Karpas-422 (cell line): ENCODE results near the gene RABL3. TPM values are rescaled to one million over a fixed set of nuclear protein-coding genes. Genes with fewer than 3 reads are reported as not detected.

Experiments used
- DNase-seq: peaks from one replicate; pipeline ENCODE4 v3.0.0-alpha.2; 2015
- H2AFZ ChIP-seq: fragments of 200-600 bp; sonication (generic); 2 replicates; pipeline ENCODE4 v1.6.1; 2014; ENCODE audit warnings: antibody characterized with exemption, low read length, mixed read lengths
- H3K27ac ChIP-seq: fragments of 200-600 bp; sonication (generic); 2 replicates; pipeline ENCODE4 v1.5.1; 2014; ENCODE audit warnings: mild to moderate bottlenecking, low read length, moderate library complexity
- H3K27me3 ChIP-seq: fragments of 200-600 bp; sonication (generic); 2 replicates; pipeline ENCODE4 v1.6.1; 2014; ENCODE audit warnings: low read length, mixed read lengths
- H3K36me3 ChIP-seq: fragments of 200-600 bp; sonication (generic); 2 replicates; pipeline ENCODE4 v1.6.1; 2014; ENCODE audit warnings: low read length, mixed read lengths; ENCODE audit not compliant: insufficient read depth
- H3K4me1 ChIP-seq: fragments of 200-600 bp; sonication (generic); 2 replicates; pipeline ENCODE4 v1.6.1; 2014; ENCODE audit warnings: mild to moderate bottlenecking, low read length, mixed read lengths
- H3K4me2 ChIP-seq: fragments of 200-600 bp; sonication (generic); 2 replicates; pipeline ENCODE4 v1.6.1; 2014; ENCODE audit warnings: low read length, low read depth, mild to moderate bottlenecking; ENCODE audit not compliant: poor library complexity, severe bottlenecking
- H3K4me3 ChIP-seq: fragments of 200-600 bp; sonication (generic); 2 replicates; pipeline ENCODE4 v1.5.1; 2014; ENCODE audit warnings: mild to moderate bottlenecking, antibody characterized with exemption, low read length, mixed read lengths
- H3K79me2 ChIP-seq: fragments of 200-600 bp; sonication (generic); 2 replicates; pipeline ENCODE4 v1.6.1; 2014; ENCODE audit warnings: mild to moderate bottlenecking, low read length, mixed read lengths
- H3K9ac ChIP-seq: fragments of 200-600 bp; sonication (generic); 2 replicates; pipeline ENCODE4 v1.6.0; 2014; ENCODE audit warnings: low read length
- H3K9me2 ChIP-seq: fragments of 200-600 bp; sonication (generic), shearing (Covaris generic); replicated peaks from 2 replicates; pipeline ENCODE4 v1.6.0; 2014; ENCODE audit warnings: mild to moderate bottlenecking, low read length, moderate library complexity; ENCODE audit not compliant: insufficient read depth
- H3K9me3 ChIP-seq: fragments of 300-700, 200-600 bp; sonication (generic); 2 replicates; pipeline ENCODE4 v1.6.1; 2014; ENCODE audit warnings: low read length, mixed read lengths
- H4K20me1 ChIP-seq: fragments of 200-600 bp; sonication (generic); 2 replicates; pipeline ENCODE4 v1.6.1; 2014; ENCODE audit warnings: mild to moderate bottlenecking, antibody characterized with exemption, low read length, low read depth; ENCODE audit not compliant: insufficient read depth
- total RNA-seq: library from RNA; depleted of rRNA; stranded (reverse); fragments of >200 nt; shearing (Covaris generic); gene quantifications from 2 replicates; pipeline ENCODE4 v1.2.3, GENCODE V29; 2014; ENCODE audit warnings: low replicate concordance

RABL3 gene
- total RNA-seq, 1 experiment from 2014 or later: 15.2 TPM

DNA sequence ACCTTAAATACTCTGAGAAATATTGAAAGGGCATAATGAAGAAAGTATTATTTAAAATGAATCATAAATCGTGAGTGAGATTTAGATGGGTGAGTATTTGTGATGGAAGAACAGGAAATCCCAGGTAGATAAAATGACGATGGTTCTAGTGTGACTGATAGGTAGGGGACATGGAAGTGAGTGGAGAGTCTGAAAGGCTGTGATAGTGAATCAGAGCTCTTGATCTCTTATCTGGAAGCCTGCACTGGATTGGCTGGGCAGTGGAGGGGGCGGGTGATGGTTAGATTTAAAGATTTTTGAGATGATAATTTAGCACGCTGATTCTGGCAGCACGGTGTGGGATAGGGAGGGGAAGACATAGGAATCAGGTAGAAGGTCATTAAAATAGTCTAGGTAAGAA lies 80.4 kb downstream of the RABL3 start:
- Histone ChIP-seq H3K36me3 (no peaks in the 10 kb centered on the region), H2AFZ (no peak overlapping the region), H3K4me2 (no peak overlapping the region), H3K9ac (no peak overlapping the region), H3K79me2 (no peaks in the 10 kb centered on the region), H3K9me2 (no peaks in the 10 kb centered on the region), H4K20me1 (no peaks in the 10 kb centered on the region), H3K4me1 (no peaks in the 10 kb centered on the region), H3K9me3 (no peaks in the 10 kb centered on the region), H3K4me3 (no peak overlapping the region), H3K27me3 (no peaks in the 10 kb centered on the region), H3K27ac (no peak overlapping the region)
- DNase-seq: no peak

DNA sequence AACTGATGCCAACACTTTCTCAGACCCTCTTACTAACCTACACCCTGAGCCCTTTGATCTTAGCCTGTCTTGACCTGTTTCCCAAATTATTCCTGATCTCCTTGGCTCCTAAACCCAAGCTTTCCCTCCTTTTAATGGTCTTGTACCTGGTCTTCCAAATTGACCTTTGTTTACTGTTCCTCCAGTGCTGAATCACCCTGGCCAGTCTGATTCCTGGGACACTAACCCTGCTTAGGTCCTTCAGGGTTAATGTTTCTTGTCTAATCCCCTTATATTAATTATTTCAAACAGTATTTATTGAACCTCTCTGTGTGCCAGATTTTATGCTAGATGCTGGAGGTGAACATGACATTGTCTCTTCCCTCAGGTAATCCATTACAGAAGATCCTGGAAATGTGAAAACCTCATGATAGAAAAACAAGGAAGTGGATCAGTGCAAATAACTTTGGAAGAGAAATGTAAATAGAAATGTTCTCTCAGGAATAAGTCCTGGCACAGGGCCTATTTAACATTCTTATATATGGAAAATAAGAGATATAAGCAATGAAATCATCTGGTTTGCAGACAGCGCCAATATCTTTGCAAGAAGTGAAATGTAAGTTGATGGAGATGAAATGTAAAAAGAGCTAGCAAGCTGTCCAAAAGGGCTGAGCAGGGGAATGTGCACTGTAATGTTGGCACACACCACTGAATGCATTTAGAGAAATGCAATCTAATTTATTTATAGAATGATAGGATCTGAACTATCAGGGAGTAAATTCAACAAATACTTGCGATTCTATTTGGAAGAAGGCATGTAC lies 81.0 kb downstream of the RABL3 start:
- H4K20me1 ChIP-seq: no peaks in the 10 kb centered on the region
- no peak overlapping the region for H3K4me2 ChIP-seq
- H3K27me3 ChIP-seq: no peaks in the 10 kb centered on the region
- H3K4me3 ChIP-seq: no peak overlapping the region
- H3K9me2 ChIP-seq: no peaks in the 10 kb centered on the region
- H3K9ac ChIP-seq: no peak overlapping the region
- no peak overlapping the region for H3K27ac ChIP-seq
- no peak overlapping the region for H2AFZ ChIP-seq
- no peaks in the 10 kb centered on the region for H3K4me1 ChIP-seq
- H3K36me3 ChIP-seq: no peaks in the 10 kb centered on the region
- no peak for DNase-seq
- no peaks in the 10 kb centered on the region for H3K79me2 ChIP-seq
- H3K9me3 ChIP-seq: no peaks in the 10 kb centered on the region

DNA sequence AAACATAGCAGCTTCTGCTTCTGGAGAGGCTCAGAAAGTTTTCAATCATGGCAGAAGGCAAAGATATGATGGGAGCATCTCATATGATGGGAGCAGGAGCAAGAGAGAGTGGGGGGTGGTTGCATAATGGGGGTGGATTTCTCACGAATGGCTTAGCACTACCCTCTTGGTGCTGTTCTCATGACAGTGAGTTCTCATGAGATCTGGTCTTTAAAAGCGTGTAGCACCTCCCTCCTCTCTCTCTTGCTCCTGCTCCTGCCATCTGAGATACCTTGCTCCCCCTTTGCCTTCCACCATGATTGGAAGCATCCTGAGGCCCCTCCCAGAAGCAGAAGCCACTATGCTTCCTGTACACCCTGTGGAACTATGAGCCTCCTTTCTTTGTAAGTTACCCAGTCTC lies 82.5 kb downstream of the RABL3 start:
- Histone ChIP-seq H3K9me2 (no peaks in the 10 kb centered on the region), H4K20me1 (no peaks in the 10 kb centered on the region), H3K36me3 (no peaks in the 10 kb centered on the region), H3K4me3 (no peak overlapping the region), H3K79me2 (no peaks in the 10 kb centered on the region), H3K27ac (no peak overlapping the region), H3K4me2 (no peak overlapping the region), H3K9me3 (no peaks in the 10 kb centered on the region), H3K27me3 (no peaks in the 10 kb centered on the region), H3K4me1 (no peaks in the 10 kb centered on the region), H2AFZ (no peak overlapping the region), H3K9ac (no peak overlapping the region)
- no peak for DNase-seq

DNA sequence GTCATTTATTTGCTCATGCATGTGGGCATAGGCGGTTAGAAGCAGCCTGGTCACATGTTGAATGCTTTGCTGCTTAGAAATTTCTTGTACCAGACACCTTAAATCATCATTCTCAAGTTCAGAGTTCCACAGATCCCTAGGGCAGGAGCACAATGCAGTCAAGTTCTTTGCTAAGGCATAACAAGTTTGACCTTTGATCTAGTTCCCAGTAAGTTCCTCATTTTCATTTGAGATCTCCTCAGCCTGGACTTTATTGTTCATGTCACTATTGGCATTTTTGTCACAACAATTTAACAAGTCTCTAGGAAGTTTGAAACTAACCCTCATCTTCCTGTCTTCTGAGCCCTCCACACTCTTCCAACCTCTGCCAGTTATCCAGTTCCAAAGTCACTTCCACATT lies 83.0 kb downstream of the RABL3 start:
- Histone ChIP-seq H3K9me2 (no peaks in the 10 kb centered on the region), H3K9ac (no peak overlapping the region), H3K4me1 (no peaks in the 10 kb centered on the region), H4K20me1 (no peaks in the 10 kb centered on the region), H3K4me3 (no peak overlapping the region), H3K4me2 (no peak overlapping the region), H3K27me3 (no peaks in the 10 kb centered on the region), H3K36me3 (no peaks in the 10 kb centered on the region), H3K9me3 (no peaks in the 10 kb centered on the region), H2AFZ (no peak overlapping the region), H3K79me2 (no peaks in the 10 kb centered on the region), H3K27ac (no peak overlapping the region)
- no peak for DNase-seq

DNA sequence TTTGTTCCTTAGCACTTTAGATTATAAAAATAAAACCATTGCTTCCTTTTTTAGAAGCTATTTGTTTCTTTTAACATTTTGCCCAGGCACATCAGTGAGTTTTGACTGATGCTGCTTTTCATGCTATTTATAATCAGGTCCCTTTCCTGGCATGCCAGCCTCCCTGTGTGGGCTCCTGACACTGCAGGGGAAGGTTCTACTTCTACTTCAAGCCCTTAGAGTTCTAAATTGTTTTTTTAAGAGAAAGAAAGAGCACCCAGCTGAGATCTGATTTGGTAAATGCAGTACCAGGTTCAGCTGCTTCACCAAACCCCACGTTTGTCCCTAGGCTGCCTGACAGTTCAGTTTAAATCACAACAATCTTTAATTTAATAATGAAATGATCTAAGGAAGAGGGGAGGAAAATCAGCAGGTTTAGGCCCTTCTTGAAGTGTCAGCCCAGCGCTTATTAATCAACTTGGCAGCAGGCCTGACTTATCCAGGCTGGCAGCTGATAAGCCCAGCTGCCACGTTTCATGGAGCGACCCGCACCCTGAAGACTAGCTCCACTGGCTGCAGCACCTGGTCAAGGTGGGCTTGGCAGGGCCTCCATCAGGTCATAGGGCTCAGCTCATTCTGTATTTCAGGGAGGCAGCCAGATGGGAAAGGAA lies 89.3 kb downstream of the RABL3 start:
- no peaks in the 10 kb centered on the region for H3K79me2 ChIP-seq
- DNase-seq: no peak
- H3K27ac ChIP-seq: no peak overlapping the region
- H3K4me3 ChIP-seq: no peak overlapping the region
- no peak overlapping the region for H2AFZ ChIP-seq
- no peaks in the 10 kb centered on the region for H3K36me3 ChIP-seq
- no peaks in the 10 kb centered on the region for H3K27me3 ChIP-seq
- no peaks in the 10 kb centered on the region for H4K20me1 ChIP-seq
- H3K9me2 ChIP-seq: no peaks in the 10 kb centered on the region
- no peak overlapping the region for H3K9ac ChIP-seq
- H3K4me1 ChIP-seq: peaks cover 6% of the 10 kb centered on the region
- no peaks in the 10 kb centered on the region for H3K9me3 ChIP-seq
- H3K4me2 ChIP-seq: no peak overlapping the region

DNA sequence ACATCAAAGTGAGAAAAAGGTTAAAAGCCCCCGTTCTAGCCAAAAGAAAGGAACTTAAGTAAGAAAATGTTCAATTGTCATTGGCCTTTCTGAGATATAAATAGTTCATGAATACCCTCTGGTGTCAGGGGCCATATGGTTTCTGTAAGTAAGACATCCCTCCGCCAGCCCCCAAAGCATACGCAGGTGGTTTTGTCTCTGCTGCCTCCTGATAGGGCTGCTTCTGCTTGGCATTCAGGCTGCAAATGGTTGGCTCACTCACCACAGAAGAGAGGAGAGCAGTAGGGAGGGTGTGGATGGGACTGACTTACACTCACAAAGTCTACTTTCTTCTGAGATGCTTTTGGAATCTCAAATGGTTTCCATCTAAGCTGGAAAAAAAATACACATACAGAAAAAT lies 90.0 kb downstream of the RABL3 start:
- Histone ChIP-seq H3K4me2 (no peak overlapping the region), H3K4me3 (no peak overlapping the region), H4K20me1 (no peaks in the 10 kb centered on the region), H3K4me1 (peaks cover 6% of the 10 kb centered on the region), H3K9me3 (no peaks in the 10 kb centered on the region), H3K9me2 (no peaks in the 10 kb centered on the region), H2AFZ (no peak overlapping the region), H3K9ac (no peak overlapping the region), H3K36me3 (no peaks in the 10 kb centered on the region), H3K79me2 (no peaks in the 10 kb centered on the region), H3K27ac (no peak overlapping the region), H3K27me3 (no peaks in the 10 kb centered on the region)
- DNase-seq: no peak

DNA sequence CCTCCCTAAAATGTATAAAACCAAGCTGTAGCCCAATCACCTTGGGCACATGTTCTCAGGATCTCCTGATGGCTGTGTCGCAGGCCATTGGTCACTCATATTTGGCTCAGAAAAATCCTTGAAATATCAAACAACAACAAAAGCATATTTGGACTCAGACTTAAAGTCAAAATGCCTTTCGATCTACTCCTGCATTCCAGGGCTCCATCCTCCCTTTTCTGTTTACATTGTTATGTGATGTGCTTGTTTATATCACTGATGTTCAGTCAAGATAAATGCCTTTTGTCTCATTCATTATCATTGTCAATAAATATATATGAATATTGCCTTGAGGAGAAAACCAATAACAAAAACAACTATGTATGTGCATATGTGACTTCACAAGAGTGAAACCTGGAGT lies 92.0 kb downstream of the RABL3 start:
- no peak overlapping the region for H3K9ac ChIP-seq
- DNase-seq: no peak
- H4K20me1 ChIP-seq: no peaks in the 10 kb centered on the region
- no peak overlapping the region for H3K27ac ChIP-seq
- no peak overlapping the region for H3K4me2 ChIP-seq
- H3K9me2 ChIP-seq: no peaks in the 10 kb centered on the region
- H3K36me3 ChIP-seq: no peaks in the 10 kb centered on the region
- H2AFZ ChIP-seq: no peak overlapping the region
- peaks cover 6% of the 10 kb centered on the region for H3K4me1 ChIP-seq
- H3K4me3 ChIP-seq: no peak overlapping the region
- H3K9me3 ChIP-seq: no peaks in the 10 kb centered on the region
- no peaks in the 10 kb centered on the region for H3K79me2 ChIP-seq
- no peaks in the 10 kb centered on the region for H3K27me3 ChIP-seq

DNA sequence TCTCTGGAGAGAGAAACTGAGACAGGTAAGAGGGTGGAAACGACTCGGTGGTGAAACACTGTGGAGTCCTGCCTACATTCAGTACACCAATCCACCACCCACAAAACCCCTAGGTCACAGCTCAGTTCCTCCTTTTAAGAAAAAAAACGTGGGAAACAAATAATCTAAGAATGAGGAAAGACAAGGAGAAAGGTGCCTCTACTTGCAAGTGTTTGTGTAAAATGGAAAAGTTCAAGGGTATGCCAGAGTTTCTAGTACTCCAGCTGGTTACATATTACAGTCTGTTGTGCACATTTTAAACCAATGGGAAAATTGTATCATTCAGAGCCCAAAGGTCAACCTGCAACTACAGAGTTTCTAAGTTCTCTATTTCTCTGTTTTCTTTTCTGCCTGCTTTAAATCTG lies 92.5 kb downstream of the RABL3 start:
- no peaks in the 10 kb centered on the region for H3K9me3 ChIP-seq
- peaks cover 6% of the 10 kb centered on the region for H3K4me1 ChIP-seq
- no peak overlapping the region for H2AFZ ChIP-seq
- no peaks in the 10 kb centered on the region for H3K27me3 ChIP-seq
- H3K79me2 ChIP-seq: no peaks in the 10 kb centered on the region
- no peaks in the 10 kb centered on the region for H3K9me2 ChIP-seq
- no peak overlapping the region for H3K27ac ChIP-seq
- DNase-seq: no peak
- H3K4me2 ChIP-seq: no peak overlapping the region
- no peak overlapping the region for H3K9ac ChIP-seq
- H3K36me3 ChIP-seq: no peaks in the 10 kb centered on the region
- no peaks in the 10 kb centered on the region for H4K20me1 ChIP-seq
- no peak overlapping the region for H3K4me3 ChIP-seq
